ENCODE data around the gene KLF8.
"Not testable (repeated sequence)": the region's sequence is repeated elsewhere in the genome, so short reads cannot be mapped to it uniquely, and the experiment has no call there.

Gene KLF8

DNA sequence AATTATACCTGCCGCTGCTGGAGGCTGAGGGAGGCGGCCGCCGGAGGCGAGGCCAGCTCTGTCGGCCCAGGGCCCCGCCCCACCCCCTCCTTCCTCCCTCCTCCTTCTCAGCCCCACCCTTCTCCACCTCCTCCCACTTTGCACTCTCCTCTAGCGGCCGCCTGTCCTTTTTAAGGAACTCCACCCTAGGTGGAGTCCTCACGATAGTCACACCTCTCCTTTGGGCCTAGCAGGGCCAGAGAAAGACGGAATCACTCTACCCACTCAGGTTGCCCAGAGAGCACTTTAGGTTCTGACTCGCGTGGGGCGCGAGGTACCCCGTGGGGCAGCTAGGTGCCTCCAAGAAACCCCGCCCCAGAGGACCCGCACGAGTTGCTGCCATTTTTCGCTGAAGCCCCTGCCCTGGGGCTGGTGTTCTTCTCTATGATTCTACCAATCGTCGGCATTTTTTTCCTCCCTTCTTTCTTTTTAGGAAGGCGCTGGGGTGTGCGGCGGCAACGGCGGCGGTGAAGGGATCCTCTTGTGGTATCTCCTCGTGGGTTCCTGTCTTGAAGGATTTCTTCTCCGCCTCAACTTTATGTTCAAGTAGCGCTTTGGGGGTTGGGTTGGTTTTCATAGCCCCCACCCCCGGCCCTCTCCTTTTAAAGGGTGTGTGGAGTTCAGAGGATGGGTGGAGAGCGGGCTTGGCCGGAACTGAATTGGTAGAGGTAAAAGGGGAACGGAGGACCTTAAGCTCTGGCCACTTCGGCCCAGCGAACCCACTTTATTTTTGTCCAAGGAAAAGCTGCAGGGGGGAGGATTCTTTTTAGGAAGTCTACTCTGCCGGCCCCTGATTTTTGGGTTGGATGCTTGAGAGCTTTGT, at the start of gene KLF8:
TSS of gene KLF8 (plus strand) at position 136 of the 862 bp plus-strand sequence. CDS start 979 bp downstream, outside the sequence.
- no peak for DNase-seq (ENCODE audit: low read depth in 1 of 2, low spot score in 1 of 2)

DNA sequence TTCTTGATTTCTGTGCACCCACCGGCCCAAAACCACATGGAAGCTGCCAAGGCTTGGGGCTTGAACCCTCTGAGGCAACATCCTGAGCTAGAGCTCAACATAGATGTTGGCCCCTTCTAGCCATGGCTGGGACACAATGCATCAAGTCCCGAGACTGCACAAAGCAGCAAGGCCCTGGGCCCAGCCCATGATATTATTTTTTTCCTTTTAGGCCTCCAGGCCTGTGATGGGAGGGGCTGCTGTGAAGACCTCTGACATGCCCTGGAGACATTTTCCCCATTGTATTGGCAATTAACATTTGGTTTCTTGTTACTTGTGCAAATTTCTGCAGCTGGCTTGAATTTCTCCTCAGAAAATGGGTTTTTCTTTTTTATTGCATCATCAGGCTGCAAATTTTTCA, 25.2 kb upstream of the KLF8 start:
- not testable (repeated sequence) for DNase-seq (ENCODE audit: low read depth in 1 of 2, low spot score in 1 of 2)

DNA sequence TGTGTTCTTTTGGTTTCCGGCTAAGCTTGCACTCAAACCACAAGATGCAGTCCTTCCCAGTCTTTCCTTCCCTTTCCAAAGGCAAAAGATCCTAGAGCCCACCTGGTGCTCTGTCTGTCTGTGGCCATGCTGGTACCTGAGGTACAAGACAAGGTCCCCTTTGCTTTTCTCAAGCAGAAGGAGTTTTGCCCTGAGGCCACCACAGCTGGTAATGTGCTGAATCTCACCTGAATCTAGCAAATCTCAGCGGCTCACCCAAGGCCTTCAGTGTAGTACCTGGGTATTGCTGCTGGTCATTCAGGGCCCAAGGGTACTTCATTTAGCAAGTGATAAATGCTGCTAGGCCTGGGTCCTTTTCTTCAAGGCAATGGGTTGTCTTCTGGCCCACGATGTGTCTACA, 20.5 kb upstream of the KLF8 start:
- DNase-seq (ENCODE audit: low read depth in 1 of 2, low spot score in 1 of 2), result no peak

DNA sequence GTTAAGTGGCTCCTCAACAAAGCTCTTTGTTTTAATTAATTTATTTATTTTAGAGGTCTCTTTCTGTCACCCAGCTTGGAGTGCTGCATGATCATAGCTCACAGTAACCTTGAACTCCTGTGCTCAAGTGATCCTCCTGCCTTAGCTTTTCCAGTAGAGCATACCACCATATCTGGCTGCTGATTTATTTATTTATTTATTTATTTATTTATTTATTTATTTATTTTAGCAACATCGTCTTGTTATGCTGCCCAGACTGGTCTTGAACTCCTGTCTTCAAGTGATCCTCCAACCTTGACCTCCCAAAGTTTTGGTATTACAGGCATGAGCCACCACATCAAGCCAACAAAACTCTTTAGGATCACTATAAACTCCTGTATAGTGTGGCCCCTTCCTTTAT, 15.8 kb upstream of the KLF8 start:
- DNase-seq (ENCODE audit: low read depth in 1 of 2, low spot score in 1 of 2), result no peak

DNA sequence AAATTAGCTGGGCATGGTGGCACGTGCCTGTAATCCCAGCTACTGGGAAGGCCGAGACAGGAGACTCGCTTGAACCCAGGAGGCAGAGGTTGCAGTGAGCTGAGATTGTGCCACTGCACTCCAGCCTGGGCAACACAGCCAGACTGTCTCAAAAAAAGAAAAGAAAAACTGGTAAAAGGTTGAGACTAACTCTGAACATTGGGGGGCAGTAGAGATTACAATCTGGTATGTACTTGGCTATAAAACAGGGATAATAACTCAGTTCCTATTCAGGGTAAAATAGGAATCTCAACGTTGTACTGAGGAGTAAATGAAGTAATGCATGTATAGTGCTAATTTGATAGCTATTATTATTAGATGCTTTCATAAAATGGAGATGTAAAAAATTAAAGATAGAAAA, 12.5 kb upstream of the KLF8 start:
- no peak for DNase-seq (ENCODE audit: low read depth in 1 of 2, low spot score in 1 of 2)

DNA sequence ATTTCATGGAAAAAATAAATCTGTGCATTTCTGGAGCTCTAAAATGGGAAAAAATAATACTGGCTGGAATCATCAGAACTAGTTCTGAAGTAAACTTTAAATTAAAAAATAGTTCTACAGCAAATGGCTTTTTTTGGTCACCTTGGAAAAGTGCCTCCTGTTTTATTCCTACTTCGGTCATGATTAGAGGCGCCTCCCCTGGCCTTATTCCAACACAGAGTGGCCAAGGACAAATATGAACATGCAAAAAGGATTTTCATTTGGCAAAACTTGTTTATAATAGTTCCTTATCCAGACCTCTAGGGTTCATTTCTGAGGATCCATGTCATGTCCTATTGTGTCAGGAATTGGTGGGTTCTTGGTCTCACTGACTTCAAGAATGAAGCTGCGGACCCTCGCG, 11.1 kb upstream of the KLF8 start:
- no peak for DNase-seq (ENCODE audit: low read depth in 1 of 2, low spot score in 1 of 2)

DNA sequence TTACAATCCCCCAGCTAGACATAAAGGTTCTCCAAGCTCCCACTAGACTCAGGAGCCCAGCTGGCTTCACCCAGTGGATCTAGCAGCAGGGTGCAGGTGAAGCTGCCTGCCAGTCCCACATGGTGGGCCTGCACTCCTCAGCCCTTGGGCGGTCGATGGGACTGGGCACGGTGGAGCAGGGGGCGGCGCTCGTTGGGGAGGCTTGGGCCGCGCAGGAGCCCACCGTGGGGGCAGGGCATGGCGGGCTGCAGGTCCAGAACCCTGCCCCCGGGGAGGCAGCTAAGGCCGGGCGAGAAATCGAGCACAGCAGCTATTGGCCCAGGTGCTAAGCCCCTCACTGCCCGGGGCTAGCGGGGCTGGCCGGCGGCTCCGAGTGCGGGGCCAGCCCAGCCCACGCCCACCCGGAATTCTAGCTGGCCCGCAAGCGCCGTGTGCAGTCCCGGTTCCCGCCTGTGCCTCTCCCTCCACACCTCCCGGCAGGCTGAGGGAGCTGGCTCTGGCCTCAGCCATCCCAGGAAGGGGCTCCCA, 9.6 kb upstream of the KLF8 start:
- DNase-seq (ENCODE audit: low read depth in 1 of 2, low spot score in 1 of 2), result no peak

DNA sequence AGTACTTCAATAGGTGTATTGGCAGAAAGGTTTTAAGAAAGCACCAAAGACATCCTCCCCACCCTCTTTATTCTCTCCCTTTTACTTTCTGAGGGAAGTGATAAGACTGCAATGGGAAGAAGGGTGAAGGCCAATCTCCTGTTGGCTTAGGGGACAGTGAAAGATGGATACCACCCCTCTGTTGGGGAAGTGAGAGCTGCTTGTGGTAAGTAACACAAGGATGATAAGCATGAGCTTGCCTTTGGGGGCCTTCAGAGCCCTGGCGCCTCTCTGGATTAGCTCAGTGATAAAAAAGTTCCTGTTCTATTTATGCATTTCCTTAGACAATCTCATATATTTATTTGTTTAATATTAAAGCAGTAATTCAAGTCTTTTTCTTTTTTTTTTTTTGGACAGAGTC, 5.2 kb upstream of the KLF8 start:
- no peak for DNase-seq (ENCODE audit: low read depth in 1 of 2, low spot score in 1 of 2)

DNA sequence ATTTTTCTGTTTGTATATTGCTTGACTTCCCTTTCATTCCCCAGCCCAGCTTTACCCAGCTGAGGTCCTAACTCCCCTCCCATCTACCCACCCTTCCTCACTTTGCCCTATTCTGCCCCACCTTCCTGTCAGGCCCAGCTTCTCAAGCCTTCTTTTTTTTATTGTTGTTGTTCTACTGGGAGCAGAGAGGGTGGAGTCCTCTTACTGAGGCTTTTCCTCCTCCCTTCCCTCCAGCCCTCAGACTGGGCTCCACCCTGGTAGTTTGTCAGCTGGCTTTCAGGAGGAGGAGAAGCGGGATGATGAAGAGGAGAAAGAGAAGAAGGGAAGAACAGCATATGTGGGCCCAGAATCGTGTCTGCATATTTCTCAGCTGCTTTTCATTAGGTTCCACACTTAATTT, 3.2 kb upstream of the KLF8 start:
- DNase-seq (ENCODE audit: low read depth in 1 of 2, low spot score in 1 of 2), result no peak

DNA sequence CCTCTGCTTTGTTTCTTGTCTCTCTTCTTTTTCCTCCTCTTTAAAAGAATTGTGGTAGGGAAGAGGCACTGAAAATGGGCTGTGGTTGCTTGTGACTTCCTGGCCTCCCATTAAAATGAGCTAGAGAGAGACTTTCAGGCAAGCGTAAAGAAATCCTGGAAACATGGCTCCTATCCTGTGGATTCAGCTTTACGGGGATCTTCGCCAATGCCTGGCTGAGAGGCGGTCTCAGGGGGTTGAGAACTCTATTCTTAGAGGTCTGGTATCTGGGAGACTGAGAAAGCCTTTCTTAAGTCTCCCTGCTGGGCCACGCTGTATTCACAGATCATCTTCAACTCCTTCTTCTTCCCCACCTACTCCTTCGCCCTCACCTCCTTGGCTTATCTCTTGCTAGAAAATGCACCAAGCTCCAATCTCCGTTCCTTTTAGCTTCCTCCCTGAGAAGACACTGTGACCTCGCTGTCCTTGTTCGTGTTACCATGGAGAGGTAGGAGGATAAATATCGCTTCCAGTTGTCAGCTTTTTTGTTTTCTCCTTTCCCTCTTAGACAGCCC, 542 bp upstream of the KLF8 start:
- no peak for DNase-seq (ENCODE audit: low read depth in 1 of 2, low spot score in 1 of 2)

DNA sequence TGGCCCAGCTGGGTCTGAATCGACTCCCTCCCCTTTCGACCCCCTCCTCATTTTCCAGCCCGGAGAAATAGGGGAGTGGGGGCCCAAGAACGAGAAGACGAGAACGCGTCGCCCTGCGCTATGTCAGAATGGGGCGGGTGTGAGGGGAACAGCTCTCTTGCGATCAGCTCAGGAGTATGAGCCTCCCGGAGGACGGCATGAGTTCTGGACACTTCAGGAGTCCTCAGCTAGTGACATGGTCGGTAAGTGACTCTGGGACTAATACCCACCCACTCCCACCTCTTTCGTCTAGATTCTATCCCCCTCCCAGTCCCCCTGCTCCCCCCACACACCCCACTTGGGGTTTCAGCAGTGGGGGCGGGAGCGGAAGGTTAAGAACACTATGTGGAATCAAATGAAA, 944 bp downstream of the KLF8 start:
- DNase-seq (ENCODE audit: low read depth in 1 of 2, low spot score in 1 of 2), result no peak

DNA sequence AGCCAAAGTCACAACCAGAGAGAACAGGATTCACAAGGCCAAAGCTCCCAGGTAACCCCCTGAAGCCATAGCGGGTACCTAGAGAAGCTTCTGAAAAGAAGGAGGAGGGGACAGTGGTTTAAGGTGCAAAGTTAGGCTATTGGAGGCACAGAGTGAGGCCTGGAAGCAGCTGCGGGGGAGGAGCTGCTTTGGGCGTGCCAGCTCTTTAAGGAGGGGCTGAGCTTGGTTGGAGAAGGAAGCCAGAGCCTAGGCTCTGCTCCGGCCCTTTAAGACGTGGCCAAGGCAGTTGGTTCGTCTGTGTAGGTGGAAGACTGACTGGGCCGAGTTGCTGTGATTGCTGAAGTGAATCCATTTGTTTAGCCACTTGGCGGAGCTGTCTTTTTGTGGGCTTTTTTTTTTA, 1.5 kb downstream of the KLF8 start:
- no peak for DNase-seq (ENCODE audit: low read depth in 1 of 2, low spot score in 1 of 2)

DNA sequence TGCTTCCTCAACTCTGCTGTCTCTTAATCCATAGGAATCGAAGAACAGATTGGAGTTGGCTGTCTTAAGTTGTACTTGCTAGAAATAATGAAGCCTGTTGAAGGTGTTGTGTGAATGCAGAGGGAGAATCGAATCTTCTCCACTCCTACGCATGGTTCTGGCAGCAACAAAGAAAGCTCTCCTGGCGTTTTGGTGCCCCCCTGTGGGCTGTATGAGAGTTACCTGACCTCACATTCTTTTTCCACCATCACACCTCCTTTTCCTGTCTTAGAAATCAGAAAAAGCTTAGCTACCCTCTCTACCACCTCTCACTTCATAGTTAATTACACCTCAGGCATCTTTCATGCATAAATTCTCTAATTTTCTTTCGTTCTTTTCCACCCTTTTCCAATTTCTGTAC, 16.3 kb downstream of the KLF8 start:
- DNase-seq (ENCODE audit: low read depth in 1 of 2, low spot score in 1 of 2), result peak in 1 of 2 donors; percentile 29

DNA sequence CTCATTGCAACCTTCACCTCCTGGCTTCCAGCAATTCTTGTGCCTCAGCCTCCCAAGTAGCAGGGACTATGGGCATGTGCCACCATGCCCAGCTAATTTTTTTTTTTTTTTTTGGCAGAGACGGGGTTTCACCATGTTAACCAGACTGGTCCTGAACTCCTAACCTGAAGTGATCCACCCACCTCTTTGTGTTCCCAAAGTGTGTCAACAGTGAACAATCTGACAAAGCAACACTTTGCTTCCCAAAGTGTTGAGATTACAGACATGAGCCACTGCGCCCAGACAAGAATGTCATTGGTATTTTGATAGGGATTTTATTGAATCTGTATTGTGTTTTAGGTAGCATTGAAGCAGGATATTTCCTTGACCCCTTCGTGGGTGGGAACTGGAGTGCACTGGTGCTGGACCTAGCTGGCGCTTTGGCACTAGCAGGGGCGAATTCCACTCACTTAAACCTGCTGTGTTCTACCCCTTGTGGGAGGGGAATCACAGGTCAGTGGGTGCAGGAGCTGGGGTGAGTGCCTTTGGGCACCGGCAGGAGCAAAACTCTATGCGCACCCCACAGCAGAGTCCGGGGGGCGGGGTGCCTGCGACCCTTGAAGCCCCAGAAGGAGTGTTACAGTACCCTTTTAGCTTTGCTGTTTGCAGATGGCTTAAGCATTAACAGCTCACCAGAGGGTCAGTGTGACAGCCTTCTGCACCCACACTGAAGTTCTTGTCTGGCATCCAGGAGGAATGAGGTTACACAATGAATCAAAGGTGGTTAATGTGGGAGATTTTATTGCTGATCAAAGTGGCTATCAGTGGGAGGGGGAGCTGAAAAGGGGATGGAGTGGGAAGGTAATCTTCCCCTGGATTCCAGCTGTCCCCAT, 21.9 kb downstream of the KLF8 start:
- DNase-seq (ENCODE audit: low read depth in 1 of 2, low spot score in 1 of 2), result no peak

DNA sequence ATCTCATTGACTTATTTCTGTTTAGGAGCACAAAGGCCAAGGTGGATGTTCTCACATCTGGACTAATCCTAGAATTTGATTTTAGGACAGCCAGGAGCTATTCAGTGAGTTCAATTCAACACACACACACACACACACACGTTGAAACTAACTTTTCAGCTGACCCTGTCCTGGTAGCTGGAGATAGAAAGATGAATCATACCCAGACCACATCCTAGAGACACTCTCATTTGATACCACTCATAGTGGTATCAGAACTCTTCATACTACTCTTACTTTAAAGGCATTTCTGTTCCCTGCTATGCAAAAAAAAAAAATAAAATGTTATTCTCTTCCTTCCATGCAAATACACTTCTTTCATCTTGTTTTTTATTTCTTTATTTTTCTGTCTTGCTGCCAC, 36.7 kb downstream of the KLF8 start:
- no peak for DNase-seq (ENCODE audit: low read depth in 1 of 2, low spot score in 1 of 2)

DNA sequence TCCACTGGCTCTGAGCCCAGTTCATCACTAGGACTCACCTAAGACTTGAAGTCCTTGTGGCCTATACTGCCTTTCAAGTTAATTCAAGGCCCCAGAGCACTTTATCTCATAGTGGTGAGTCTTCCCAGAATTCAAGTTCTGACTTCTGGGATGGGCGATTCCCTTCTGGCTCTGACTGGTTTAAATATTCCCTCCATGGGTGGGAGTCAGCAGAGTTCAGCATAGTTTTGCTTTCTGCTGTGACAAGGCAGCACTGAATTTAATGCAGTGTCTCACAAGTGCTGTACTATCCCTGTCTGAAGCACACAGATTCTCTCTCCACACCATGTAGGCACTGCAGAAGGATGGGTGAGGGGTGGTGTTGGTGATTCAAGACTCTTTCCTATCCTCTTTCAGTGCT, 46.5 kb downstream of the KLF8 start:
- DNase-seq (ENCODE audit: low read depth in 1 of 2, low spot score in 1 of 2), result no peak

DNA sequence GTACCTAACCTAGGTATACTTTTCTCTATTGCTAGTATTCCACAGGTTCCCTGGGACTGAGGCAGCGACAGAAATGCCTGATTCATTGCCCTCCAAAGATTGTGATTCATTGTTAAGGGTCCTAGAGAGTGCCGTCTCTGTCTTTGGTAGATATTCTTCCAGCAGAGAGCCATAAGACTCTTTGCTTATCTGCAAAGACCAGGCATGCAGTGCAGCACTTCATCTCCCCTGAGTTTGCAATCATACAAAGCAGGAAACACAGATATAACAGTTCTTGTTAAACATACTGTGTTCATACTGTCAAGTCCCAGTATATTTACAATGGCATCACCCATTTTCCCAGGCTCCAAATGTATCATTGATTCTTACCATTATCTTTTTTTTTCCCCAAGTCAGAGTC, 47.7 kb downstream of the KLF8 start:
- DNase-seq (ENCODE audit: low read depth in 1 of 2, low spot score in 1 of 2), result no peak

DNA sequence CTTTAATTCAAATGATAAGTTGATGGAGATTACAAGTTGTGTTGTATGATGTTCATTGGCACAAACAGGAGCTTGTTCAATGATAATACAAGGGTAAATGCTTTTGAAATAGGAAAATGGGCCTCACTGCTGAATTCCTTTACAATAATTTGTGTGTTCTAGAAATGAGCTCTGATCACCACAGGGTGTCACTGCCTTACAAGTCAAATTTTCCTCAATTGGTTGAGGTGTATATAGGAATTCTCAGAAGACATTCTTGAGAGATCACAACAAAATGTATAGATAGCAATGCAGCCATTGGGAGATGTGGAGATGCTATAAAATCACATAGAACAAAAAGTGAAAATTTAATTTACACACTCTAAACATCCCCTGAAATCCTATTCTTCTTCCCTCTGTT, 49.6 kb downstream of the KLF8 start:
- no peak for DNase-seq (ENCODE audit: low read depth in 1 of 2, low spot score in 1 of 2)

DNA sequence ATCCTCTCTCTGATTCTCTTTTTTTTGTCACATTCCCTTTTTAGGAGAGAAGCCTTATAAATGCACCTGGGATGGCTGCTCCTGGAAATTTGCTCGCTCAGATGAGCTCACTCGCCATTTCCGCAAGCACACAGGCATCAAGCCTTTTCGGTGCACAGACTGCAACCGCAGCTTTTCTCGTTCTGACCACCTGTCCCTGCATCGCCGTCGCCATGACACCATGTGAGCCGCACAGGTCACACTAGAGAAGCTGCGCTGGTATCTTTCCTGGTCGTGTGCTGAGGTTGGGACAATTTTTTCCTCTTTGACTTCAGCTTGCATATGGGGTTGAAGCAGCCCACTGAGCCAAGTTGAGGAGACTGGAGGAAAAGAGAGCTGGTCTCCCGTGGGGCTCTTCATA, 52.1 kb downstream of the KLF8 start:
- DNase-seq (ENCODE audit: low read depth in 1 of 2, low spot score in 1 of 2), result no peak

DNA sequence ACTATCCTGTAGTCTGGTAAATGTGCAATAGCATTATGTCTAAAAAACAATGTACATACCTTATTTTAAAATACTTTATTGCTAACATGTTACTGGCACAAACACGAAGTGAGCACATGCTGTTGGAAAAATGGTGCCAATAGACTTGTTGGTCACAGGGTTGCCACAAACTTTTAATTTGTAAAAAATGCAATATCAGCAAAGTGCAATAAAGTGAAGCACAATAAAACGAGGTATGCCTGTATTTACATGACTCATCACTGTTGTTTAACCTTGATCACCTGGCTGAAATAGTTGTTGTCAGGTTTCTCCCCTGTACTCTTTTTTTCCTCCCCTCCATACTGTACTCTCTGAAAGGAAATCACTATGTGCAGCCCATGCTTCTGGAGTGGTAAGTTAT, 56.5 kb downstream of the KLF8 start:
- no peak for DNase-seq (ENCODE audit: low read depth in 1 of 2, low spot score in 1 of 2)

DNA sequence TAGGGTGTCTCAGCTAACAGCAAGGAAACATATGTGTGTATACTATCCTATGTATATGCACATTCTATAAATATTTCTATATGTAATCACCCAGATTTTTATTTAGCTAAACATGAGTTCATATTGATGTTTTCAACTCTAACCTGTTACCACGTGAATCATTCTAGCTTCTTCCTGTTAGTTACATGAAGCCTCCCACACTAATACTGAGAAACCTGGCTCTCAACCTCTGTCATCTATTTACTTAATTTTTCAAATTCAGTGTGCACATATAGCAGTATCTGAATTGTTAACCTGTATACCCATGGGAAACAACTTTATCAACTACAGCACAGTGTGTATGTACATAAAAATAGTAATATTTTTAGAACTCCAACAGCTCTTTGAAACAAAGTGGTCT, 57.3 kb downstream of the KLF8 start:
- no peak for DNase-seq (ENCODE audit: low read depth in 1 of 2, low spot score in 1 of 2)

DNA sequence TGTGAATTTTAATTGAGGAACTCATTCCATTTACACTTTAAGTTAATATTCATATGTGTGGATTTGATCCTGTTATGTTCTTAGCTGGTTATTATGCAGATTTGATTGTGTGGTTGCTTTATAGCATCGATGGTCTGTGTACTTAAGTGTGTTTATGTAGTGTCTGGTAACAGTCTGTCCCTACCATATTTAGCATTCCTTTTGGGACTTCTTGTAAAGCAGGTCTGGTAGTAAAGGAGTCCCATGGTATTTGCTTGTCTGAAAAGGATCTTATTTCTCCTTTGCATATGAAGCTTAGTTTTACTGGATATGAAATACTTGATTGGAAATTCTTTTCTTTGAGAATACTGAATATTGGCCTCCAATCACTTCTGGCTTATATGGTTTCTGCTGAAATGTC, 76.6 kb downstream of the KLF8 start:
- DNase-seq (ENCODE audit: low read depth in 1 of 2, low spot score in 1 of 2), result no peak
